Epithelial cell of prostate (primary cell): ENCODE results near the gene SUMO1.
"Not testable (repeated sequence)": the region's sequence is repeated elsewhere in the genome, so short reads cannot be mapped to it uniquely, and the experiment has no call there.

Experiments
- DNase-seq: peaks from one replicate; pipeline ENCODE4 v3.0.0-alpha.2; 2011; ENCODE audit warnings: low read depth, low spot score
- H3K27ac ChIP-seq: fragments of 450-650 bp; 2 replicates; pipeline ENCODE4 v1.5.1; 2017; ENCODE audit warnings: mild to moderate bottlenecking

SUMO1 gene

DNA sequence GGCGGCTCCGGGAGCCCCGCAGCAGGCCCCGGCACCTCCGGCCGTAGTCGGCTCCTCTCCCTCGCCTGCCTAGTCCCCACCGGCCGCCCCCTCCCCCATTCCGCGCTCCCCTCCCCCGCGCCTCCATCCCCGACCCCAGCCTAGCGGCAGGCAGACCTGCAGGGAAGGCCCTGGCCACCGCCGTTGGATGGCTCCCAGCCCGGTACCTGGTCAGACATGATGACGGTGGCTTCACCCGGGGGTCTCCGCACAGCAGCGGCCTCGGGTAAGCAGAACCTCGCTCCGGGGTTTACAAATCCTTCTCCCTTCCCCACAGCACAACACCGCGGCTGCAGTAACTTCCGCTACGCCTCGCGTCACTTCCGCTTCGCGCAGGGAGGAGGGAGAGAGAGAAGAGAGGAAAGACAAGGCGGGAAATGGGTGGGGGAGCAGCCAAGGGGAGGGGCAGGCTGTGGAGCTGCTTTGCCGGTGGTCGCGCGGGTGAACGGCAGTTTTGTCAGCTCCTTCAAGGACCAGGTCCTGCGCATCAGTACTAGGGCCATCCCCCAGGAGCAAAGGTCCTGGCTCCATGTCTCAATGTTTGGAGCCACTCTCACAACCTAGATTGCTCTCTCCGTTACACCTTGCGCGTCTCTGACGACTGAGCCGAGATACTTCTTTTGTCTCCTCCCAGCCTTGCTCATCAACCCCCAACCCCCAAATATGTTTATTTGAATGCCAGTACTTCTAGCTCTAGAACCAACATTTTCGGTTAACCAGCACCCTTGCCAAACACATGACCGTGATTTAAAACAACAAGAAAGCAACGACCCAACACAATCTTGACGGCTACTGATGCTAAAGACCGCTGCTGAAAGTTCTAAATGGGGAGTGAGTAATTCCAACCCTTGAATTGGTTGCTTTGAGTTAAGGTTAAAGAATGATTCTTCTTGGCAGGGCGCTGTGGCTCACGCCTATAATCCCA, at the start of gene SUMO1:
TSS of gene SUMO1 (minus strand) at position 364 of the 964 bp plus-strand sequence. CDS start at position 218, 146 bp downstream.
- no peak for DNase-seq
- H3K27ac ChIP-seq, result peak within 1 kb of the TSS; percentile 75

DNA sequence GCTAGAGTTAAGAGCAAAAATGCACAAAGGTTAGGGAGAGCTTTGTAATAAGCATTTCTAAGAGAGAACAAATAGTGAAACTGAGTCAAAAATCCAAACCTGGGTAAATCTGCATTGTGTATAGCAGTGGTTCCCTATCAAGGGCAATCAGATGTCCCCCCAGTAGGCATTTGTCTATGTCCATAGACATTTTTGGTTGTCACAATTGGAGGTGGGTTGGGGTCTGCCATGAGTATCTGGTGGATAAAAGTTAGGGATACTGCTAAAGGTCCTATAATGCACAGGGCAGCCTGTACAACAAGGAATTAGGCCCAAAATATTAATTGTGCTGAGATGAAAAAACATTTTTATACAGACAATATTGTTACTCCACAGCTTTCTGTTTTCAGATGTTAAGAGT, 48.2 kb upstream of the SUMO1 start:
- H3K27ac ChIP-seq, result no peak overlapping the region
- DNase-seq, result no peak

DNA sequence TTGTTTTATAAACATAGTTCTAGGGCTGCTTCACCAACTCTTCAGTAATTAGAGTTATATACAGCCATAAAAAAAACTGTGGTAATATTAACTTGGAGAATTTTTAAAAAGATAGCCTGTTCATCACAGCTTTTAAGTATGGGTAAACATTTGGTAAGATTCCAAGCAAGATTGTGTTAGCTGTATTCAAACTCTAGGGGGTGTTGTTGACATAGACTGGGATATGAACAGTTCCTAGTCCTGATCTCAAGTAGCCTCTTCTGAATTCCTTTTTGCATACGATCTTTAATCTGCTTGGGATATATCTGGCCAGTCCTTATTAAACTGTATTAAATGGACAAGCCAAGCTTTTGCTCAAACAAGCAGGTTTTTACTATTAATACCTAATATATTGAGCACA, 40.5 kb upstream of the SUMO1 start:
- H3K27ac ChIP-seq, result peak overlapping the region; percentile 84
- DNase-seq, result no peak

DNA sequence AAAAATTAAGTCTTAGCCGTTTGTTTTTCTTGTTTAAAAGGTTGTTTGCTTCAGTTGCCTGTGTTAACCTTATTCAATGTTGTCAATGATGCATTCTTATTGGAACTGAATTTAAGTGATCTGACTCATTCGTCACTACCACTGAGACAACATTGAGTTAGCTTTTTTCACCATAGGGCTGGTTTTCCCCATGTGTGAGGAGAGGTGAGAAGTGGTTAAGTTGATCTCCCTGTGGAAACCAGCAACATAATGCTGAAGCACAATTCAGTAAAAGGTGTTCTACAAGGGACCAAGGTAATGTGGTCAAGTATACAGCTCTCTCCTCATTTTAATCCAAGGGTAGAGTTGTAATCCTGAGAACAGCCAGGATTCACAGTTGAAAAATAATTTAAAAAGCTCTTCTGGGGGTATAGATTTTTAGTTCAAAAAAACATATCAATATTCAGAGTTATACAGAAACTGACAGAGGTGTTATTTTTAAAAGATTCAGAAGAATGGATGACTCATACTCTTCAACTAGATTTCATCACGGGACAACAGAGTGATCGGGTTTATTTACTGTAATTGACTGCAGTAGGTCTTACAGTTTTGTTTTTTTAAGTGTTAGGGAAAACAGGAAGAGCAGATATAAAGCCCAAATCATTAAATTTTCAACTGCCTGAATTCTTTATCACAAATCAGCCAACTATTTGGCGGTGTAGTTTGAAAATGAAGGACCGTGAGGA, 39.8 kb upstream of the SUMO1 start:
- H3K27ac ChIP-seq, result peak overlapping the region; percentile 84
- DNase-seq, result peak; percentile 48

DNA sequence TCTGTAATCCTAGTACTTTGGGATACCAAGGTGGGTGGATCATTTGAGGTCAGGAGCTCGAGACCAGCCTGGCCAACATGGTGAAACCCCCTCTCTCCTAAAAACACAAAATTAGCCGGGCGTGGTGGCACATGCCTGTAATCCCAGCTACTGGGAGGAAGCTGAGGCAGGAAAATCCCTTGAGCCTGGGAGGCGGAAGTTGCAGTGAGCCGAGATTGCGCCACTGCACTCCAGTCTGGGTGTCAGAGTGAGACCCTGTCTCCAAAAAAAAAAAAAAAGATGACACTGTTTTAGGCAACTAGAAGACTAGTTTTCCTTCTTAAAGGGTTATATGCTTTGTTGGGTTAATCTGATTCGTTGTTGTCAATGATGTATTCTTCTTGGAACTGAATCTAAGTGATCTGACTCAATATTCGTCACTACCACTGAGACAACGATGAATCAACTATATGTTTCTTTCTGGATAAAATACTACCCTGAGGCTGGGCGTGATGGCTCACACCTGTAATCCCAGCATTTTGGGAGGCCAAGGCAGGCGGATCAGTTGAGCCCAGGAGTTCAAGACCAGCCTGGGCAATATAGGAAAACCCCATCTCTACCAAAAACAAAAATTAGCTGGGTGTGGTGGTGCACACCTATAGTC, 37.8 kb upstream of the SUMO1 start:
- peak; percentile 87 for DNase-seq

DNA sequence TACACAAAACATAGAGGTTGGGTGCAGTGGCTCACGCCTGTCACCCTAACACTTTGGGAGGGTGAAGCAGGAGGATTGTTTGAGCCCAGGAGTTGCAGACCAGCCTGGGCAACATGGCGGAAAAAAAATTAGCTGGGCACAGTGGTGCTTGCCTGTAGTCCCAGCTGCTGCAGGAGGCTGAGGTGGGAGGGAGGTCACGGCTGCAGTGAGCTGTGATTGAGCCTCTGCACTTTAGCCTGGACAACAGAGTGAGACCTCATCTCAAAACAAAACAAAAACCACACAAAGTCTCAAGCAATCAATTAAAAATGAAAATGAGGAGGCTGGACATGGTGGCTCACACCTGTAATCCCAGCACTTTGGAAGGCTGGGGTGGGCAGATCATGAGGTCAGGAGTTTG, 32.1 kb upstream of the SUMO1 start:
- DNase-seq, result no peak
- no peak overlapping the region for H3K27ac ChIP-seq

More for the DNA sequence above, 37.8 kb upstream of the SUMO1 start:
- H3K27ac ChIP-seq, result peak overlapping the region; percentile 84

DNA sequence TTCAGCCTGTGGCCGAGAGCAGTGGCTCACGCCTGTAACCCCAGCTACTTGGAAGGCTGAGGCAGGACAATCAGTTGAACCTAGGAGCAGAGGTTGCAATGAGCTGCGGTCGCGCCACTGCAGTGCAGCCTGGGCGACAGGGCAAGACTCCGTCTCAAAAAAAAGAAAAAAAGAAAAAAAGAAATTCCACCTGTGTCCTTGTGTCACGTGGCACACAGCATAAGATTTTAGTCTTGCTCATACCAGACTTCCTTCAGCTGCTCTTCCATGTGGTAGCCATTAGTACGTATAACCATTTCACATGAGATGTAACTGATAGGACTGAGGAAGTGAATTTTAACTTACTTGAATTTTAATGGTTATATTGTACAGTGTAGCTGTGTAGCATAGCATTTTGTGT, 31.2 kb upstream of the SUMO1 start:
- H3K27ac ChIP-seq, result no peak overlapping the region
- no peak for DNase-seq

DNA sequence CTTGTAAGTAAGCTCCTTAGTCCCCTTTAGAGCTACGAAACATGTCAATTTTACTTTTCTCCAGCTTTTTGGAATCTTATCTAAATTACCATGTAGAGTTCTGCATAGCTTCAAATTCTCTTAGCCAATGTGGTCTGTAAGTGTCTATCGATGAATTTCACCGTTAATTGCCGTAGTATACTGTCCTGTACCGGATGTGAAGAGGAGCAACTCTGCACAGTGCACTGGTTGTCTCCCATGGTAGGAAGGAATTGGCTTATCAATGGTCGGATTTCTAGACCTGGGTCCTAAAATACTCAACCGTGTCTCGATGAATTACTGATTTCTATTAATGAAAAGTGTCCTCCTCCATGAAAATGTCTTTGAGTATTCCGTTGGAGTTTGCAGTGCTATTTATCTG, 29.1 kb upstream of the SUMO1 start:
- no peak for DNase-seq

DNA sequence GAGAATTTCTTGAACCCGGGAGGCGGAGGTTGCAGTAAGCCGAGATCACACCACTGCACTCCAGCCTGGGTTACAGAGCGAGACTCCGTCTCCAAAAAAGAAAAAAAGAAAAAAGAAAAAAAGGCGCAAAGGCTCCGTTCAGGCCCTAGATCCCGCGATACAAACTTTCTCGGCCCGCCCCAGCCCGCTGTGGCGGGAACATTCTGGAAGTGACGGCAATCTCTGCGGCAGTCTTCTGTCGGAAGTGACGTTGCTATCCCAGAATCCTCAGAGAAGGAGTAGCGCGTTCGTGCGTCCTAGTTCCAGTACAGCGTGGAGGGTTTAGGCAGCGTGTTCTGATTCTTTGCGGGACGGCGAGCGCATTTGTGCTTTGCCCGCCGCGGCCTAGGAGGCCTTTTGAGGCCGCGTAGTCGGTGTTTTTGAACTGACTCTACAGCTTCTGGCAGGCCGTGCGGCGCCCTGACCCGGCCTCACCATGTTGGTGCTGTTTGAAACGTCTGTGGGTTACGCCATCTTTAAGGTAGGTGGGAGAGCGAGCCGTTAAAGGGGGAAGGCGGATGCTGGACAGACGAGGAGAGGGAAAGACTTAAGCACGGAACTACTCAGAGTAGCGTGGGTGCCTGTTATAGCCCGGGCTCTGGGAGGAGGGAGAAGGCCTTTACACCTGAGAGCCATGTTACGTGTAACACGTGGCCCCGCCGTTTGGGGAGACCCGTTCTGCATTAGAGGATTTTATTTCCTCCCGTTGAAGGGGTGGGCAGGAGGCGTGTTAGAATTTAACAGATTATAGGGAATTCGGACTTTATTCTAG, 27.3 kb upstream of the SUMO1 start, which contains the start of gene NOP58:
TSS of gene NOP58 (plus strand) at position 297 of the 811 bp plus-strand sequence. CDS start at position 476, 179 bp downstream.
- DNase-seq, result peak; percentile 76
- H3K27ac ChIP-seq, result peak within 1 kb of the TSS; percentile 91

More for the DNA sequence above, 29.1 kb upstream of the SUMO1 start:
- H3K27ac ChIP-seq, result no peak overlapping the region

DNA sequence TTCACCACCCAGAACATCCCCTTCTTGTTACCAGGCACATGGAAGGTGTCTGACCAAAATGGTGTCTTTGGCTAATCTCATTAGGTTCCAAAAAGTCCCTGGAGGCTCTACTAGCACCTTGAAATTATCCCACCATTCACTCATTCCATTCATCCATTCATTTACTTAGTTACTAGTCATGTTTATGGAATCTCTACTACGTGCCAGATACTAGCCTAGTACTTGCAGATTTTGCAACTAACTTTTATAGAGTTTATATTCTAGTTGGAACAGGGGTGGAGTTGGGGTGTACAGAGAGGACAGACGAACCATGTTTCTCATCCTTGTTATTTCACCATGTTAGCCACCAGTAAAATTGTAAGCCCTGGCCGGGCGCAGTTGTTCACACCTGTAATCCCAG, 23.1 kb upstream of the SUMO1 start:
- DNase-seq, result no peak
- peak overlapping the region; percentile 52 for H3K27ac ChIP-seq

DNA sequence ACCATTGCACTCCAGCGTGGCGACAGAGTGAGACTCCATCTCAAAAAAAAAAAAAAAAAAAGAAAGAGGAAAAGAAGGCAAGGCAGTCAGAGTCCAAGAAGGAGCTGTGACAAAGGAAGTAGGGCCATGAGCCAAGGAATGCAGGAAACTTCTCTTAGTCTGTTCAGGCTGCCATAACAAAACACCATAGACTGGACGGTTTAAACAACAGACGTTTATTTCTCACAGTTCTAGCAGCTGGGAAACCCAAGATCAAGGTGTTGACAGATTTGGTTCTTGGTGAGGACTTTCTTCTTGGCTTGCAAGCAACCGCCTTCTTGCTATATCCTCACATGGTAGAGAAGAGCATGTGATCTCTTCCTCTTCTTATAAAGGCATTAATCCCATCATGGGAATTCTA, 13.1 kb upstream of the SUMO1 start:
- DNase-seq, result no peak
- H3K27ac ChIP-seq, result no peak overlapping the region

DNA sequence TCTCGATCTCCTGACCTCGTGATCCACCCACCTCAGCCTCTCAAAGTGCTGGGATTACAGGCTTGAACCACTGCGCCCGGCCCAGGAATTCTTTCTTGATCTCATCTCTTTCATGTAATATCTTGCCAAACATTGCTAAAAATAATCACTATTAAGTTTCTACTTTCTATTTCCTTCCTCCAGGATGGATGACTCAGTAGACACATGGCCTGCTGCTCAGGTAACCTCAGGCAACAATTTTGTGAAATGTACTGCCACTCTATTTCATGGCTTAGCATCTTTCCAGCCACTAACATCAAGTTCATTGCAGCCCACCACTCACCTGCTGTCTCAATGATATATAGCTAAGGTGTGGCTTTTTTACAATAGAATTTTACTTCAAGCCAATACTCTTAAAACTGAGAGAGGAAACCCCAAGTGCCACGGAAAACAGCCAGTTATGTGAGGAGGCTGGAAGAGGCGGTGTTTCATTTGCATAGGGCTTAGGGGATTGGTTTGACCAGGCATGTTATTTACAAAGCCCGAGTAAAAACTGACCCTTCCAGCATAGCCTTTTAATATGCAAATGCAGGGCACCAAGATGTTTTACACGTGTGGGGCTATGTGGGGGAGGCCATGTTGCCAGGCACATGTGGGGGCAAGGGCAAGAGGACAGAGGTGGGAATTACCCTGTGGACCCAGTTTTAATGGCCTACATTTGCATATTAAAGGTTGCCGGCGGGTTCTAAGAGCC, 11.3 kb upstream of the SUMO1 start:
- peak overlapping the region; percentile 85 for H3K27ac ChIP-seq

DNA sequence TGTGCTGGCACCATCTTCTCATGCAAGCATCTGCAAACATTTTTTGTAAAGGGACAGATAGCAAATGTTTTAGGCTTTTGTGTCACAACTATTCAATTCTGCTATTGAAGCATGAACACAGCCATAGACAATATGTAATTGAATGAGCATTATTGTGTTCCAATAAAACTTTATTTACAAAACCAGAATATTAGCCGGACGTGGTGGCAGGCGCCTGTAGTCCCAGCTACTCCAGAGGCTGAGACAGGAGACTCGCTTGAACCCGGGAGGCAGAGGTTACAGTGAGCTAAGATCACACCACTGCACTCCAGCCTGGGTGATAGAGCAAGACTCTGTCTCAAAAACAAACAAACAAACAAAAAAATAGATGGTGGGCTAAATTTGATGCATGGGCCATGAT, 9.3 kb upstream of the SUMO1 start:
- DNase-seq, result not testable (repeated sequence)

More for the DNA sequence above, 11.3 kb upstream of the SUMO1 start:
- peak; percentile 73 for DNase-seq

DNA sequence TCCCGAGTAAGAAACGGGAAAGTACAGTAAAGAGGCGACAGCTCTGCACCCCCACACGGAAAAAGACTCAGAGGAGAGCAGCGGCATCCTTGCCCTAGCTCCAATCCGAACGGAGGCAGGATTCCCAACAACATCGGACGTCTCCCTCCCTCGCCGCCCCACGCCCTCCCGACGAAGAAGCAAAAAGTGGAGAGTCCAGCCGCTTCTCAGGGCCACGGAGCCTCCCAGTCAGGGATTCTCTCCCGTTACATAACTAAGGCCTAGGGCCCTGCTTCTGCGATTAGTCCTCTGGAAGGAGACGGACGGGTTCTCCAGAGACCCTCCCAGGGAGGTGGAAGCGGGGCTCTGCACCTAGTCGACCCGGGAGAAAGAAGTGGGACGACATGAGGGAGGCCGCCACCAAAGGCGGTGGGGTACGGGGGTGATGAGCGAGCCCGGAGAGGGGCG, 587 bp downstream of the SUMO1 start:
- peak overlapping the region; percentile 75 for H3K27ac ChIP-seq
- DNase-seq, result no peak

More for the DNA sequence above, 9.3 kb upstream of the SUMO1 start:
- H3K27ac ChIP-seq, result not testable (repeated sequence)

DNA sequence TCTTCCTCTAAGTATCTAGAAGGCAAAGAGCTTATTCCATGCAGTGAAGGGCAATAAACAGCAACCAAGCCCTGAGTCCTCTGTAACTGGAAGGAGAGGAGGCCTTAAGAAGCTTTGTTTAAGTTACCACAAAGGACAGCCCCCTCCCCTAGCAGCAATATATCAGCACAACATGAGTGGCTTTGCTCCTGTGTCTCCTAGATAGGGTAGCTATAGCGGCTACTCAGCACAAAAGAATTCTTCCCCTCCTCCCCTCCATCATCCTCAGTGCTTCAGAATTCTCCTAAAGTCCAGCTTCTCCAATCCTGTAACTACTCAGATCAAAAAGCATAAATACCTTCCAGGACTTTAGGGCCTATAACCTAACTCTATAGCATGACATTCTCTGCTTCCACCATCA, 16.5 kb downstream of the SUMO1 start:
- no peak overlapping the region for H3K27ac ChIP-seq
- DNase-seq, result no peak

DNA sequence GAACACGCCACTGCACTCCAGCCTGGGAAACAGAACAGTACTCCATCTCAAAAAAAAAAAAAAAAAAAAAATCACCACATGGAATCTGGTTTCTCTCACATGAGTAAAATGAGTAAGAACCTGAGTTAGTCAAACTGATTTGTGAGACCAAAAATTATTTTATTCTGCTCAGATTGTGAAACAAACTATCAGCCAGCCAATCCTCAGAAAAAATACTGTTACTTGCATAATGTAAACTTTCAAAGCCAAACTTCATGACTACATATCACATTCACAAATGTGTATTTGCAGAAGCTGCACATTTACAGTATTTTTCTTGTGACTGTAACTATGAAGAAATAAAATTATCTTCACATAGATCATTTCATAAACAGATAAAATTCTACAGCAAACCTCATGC, 23.2 kb downstream of the SUMO1 start:
- DNase-seq, result no peak
- no peak overlapping the region for H3K27ac ChIP-seq

DNA sequence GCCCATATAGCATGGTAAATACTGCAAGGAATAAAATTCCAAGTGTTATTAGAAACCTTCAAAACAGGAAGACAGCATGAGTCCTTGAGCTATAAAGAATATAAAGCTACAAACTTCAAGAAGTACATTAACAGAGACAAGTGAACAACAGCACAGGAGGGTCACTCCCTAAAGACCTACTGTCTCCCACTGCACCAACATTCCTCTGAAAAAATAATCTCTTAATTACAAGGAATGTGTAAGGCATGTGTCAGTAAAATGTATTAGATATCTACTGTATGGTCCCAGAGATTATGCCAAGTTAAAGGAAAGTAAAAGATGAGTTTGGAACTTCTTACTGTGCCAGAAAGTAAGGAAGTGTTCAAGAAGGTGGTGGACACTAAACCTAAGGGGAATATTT, 29.9 kb downstream of the SUMO1 start:
- no peak overlapping the region for H3K27ac ChIP-seq

DNA sequence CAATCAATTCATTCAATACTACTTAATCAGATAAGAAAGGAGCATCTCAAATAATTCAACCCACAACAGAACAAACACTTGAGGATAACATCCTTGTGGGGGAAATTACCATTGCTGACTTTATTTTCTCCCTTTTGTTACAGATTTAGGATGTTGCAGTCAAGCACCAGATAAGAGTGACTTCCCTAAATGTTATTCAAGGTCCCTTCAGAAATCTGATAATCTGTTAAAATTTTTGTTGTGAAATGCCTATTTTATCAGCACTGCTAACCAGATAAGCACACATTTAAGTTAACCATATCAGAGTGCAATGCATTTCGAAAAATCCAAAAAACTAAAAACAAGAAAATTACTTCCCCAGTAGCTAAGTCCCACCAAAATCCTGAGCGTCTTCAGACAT, 33.5 kb downstream of the SUMO1 start:
- DNase-seq, result no peak
- H3K27ac ChIP-seq, result no peak overlapping the region

More for the DNA sequence above, 29.9 kb downstream of the SUMO1 start:
- DNase-seq, result no peak

DNA sequence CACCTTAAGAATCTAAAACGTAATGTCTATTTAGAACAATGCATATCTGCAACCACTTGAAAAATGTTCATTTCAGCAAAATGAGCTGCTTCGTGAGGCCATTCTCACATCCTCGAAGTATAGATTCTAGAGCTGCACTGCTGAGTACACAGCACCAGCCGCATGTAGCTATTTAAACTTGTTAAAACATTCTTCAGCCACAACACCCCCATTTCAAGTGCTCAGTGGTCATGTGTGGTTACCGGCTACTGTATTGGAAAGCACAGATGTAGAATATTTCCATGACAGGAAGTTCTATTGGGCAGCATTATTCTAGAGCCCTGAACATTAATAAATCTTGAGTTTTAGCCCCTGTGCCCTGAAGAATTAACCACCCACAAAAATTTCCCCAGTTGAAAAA, 35.0 kb downstream of the SUMO1 start:
- no peak for DNase-seq
- no peak overlapping the region for H3K27ac ChIP-seq
